ENCODE data around the gene KCNG3.

- TF ChIP-seq CTCF (IDR thresholded peaks at IDR 0.05): no peak
- no peak for TF ChIP-seq POLR2A (IDR thresholded peaks at IDR 0.05)
Measured at GRCh38 chr2:42421157-42421485, 72.7 kb downstream of the KCNG3 start.
